PC-3 (cell line): ENCODE results near the gene ZNF592. TPM values are rescaled to one million over a fixed set of nuclear protein-coding genes. Genes with fewer than 3 reads are reported as not detected.
A peak's percentile ranks its signal among the peaks of the same experiment; 100 is the strongest.
"Not testable (repeated sequence)": the region's sequence is repeated elsewhere in the genome, so short reads cannot be mapped to it uniquely, and the experiment has no call there.

Source experiments
- ATAC-seq: fragments of 200-7000 bp; cut with Tn5 transposase; 2 replicates; pipeline ENCODE4 v1.9.1; 2020; ENCODE audit warnings: mild to moderate bottlenecking, moderate library complexity
- BruUV-seq: library from RNA; stranded (reverse); fragments of 400-500 nt; replicated peaks from 2 replicates; lab custom pipeline; 2021; lab: Mats Ljungman, UMichigan
- CTCF ChIA-PET: fragments of 300-600 bp; sonication (Branson Sonifier 250); formaldehyde crosslinking; loops from one replicate; lab custom pipeline; 2022; ENCODE audit warnings: antibody characterized with exemption; lab: Charles Lee
- POLR2A ChIA-PET: fragments of 300-600 bp; sonication (Branson Sonifier 250); formaldehyde crosslinking; loops from one replicate; lab custom pipeline; 2022; ENCODE audit warnings: antibody characterized with exemption; ENCODE audit not compliant: unreplicated experiment; lab: Charles Lee
- DNase-seq: peaks from one replicate; pipeline ENCODE4 v3.0.0-alpha.2; 2015
- H2AFZ ChIP-seq: fragments of 300-600 bp; sonication (generic); 2 replicates; pipeline ENCODE4 v1.6.0; 2016; ENCODE audit warnings: antibody characterized with exemption, low read length
- H3F3A ChIP-seq: fragments of 300-600 bp; sonication (generic); one replicate; pipeline ENCODE4 v1.6.0; 2017; ENCODE audit warnings: antibody characterized with exemption, low read length, control low read depth, mild to moderate bottlenecking; ENCODE audit not compliant: unreplicated experiment
- H3K27ac ChIP-seq: fragments of 300-600 bp; sonication (generic); 2 replicates; pipeline ENCODE4 v1.5.1; 2016; ENCODE audit warnings: mild to moderate bottlenecking, low read length
- H3K27me3 ChIP-seq: fragments of 300-600 bp; sonication (generic); 2 replicates; pipeline ENCODE4 v1.6.1; 2016; ENCODE audit warnings: low read length, mixed read lengths
- H3K36me3 ChIP-seq: fragments of 300-600 bp; sonication (generic); 2 replicates; pipeline ENCODE4 v1.6.1; 2016; ENCODE audit warnings: low read depth, mixed run types, low read length, mixed read lengths
- H3K4me1 ChIP-seq: fragments of 300-600 bp; sonication (generic); 2 replicates; pipeline ENCODE4 v1.5.1; 2016; ENCODE audit warnings: low read length; ENCODE audit not compliant: insufficient read depth
- H3K4me2 ChIP-seq: fragments of 300-600 bp; sonication (generic); 2 replicates; pipeline ENCODE4 v1.6.0; 2016; ENCODE audit warnings: low read length
- H3K4me3 ChIP-seq: fragments of 300-600 bp; sonication (generic); 2 replicates; pipeline ENCODE4 v1.5.1; 2016; ENCODE audit warnings: mild to moderate bottlenecking, low read length, mixed read lengths
- H3K79me2 ChIP-seq: fragments of 300-600 bp; sonication (generic); 2 replicates; pipeline ENCODE4 v1.6.1; 2017; ENCODE audit warnings: low read length, mixed read lengths
- H3K9ac ChIP-seq: fragments of 300-600 bp; sonication (generic); 2 replicates; pipeline ENCODE4 v1.6.0; 2016; ENCODE audit warnings: mild to moderate bottlenecking, low read length
- H3K9me2 ChIP-seq: fragments of 300-600 bp; sonication (generic); replicated peaks from 2 replicates; pipeline ENCODE4 v1.6.1; 2016; ENCODE audit warnings: mixed run types, low read length, mixed read lengths
- H3K9me3 ChIP-seq: fragments of 300-600 bp; sonication (generic); 2 replicates; pipeline ENCODE4 v1.6.1; 2016; ENCODE audit warnings: low read length, mixed read lengths
- H4K20me1 ChIP-seq: fragments of 300-600 bp; sonication (generic); 2 replicates; pipeline ENCODE4 v1.6.1; 2016; ENCODE audit warnings: low read length, mixed read lengths
- EZH2 ChIP-seq: fragments of 300-600 bp; sonication (generic); IDR thresholded peaks from one replicate; pipeline ENCODE4 v1.6.1; 2017; ENCODE audit warnings: antibody characterized with exemption, mild to moderate bottlenecking, low read length; ENCODE audit not compliant: unreplicated experiment
- EZH2phosphoT487 ChIP-seq: fragments of 300-600 bp; sonication (generic); IDR thresholded peaks from 2 replicates; pipeline ENCODE4 v1.6.1; 2018; ENCODE audit warnings: mild to moderate bottlenecking, antibody characterized with exemption, low read length, borderline replicate concordance
- intact Hi-C: fragments of 100-400 bp; cut with micrococcal nuclease; formaldehyde crosslinking; loops from 2 replicates; pipeline ENCODE4 v1.9.0; 2023
- total RNA-seq: library from RNA; depleted of rRNA; stranded (reverse); fragments of >200 nt; gene quantifications from 2 replicates; pipeline ENCODE4 v1.2.3, GENCODE V29; 2014
- TF ChIP-seq, protein P1 (sequence below): fragments of 300-600 bp; sonication (generic); conservative IDR thresholded peaks from 2 replicates; pipeline ENCODE4 v1.5.1; 2017; ENCODE audit warnings: antibody characterized with exemption, low read depth, mild to moderate bottlenecking, low read length

ZNF592 gene
- total RNA-seq, 1 experiment from 2014 or later: 12.3 TPM

DNA sequence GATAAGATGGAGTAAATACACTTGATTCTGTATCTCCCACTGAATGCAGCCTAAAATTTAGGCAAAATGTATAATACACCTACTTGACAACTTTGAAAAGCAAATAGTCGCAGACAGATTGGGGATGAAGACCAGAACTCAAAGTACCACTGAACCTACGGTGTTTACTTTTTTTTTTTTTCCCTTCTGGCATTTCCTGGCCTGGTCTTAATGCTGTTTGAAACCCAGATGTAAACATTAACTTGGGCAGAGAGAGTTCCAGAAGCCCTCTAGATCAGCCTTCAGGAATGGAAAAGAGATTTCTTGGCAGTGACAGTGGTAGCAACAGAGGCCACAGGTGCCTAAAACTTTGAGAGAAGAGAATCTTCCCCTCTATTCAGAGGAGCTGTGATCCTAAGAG is 96.6 kb downstream of the ZNF592 start:
- H3K4me3 ChIP-seq: no peak overlapping the region
- POLR2A ChIA-PET: no interaction called here

DNA sequence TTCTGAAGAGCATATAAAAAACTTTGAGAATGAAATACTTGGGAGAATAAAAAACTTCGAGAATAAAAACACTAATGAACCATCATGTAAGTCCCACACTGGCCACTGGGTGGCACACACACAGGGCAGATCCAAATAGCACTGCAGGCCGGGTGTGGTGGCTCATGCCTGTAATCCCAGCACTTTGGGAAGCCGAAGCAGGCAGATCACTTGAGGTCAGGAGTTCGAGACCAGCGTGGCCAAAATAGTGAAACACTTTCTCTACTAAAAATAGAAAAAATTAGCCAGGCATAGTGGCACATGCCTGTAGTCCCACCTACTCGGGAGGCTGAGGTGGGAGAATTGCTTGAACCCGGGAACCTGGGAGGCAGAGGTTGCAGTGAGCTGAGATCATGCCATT is 97.2 kb downstream of the ZNF592 start:
- TF ChIP-seq, protein P1, sequence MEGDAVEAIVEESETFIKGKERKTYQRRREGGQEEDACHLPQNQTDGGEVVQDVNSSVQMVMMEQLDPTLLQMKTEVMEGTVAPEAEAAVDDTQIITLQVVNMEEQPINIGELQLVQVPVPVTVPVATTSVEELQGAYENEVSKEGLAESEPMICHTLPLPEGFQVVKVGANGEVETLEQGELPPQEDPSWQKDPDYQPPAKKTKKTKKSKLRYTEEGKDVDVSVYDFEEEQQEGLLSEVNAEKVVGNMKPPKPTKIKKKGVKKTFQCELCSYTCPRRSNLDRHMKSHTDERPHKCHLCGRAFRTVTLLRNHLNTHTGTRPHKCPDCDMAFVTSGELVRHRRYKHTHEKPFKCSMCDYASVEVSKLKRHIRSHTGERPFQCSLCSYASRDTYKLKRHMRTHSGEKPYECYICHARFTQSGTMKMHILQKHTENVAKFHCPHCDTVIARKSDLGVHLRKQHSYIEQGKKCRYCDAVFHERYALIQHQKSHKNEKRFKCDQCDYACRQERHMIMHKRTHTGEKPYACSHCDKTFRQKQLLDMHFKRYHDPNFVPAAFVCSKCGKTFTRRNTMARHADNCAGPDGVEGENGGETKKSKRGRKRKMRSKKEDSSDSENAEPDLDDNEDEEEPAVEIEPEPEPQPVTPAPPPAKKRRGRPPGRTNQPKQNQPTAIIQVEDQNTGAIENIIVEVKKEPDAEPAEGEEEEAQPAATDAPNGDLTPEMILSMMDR: peak; percentile 71
- H3K27ac ChIP-seq, H3K9me2 ChIP-seq, H3K79me2 ChIP-seq, BruUV-seq, H3F3A ChIP-seq, H3K9ac ChIP-seq, H3K36me3 ChIP-seq, H3K4me3 ChIP-seq, H3K4me2 ChIP-seq, H3K9me3 ChIP-seq, H4K20me1 ChIP-seq, H3K27me3 ChIP-seq, POLR2A ChIA-PET: not testable (repeated sequence)
- Histone ChIP-seq H2AFZ (0 out of 2 replicates have a peak overlapping the region, but pooled peaks have one; percentile 9), H3K4me1 (peaks cover 13% of the 10 kb centered on the region)
- CTCF ChIA-PET: interaction anchor here (0.7 kb wide), 2 partner anchors 10 to 26 kb away, joined by 4 read pairs; no protein-coding TSS in a partner anchor
- peak; percentile 48 for ATAC-seq
- peak; percentile 79 for DNase-seq
- intact Hi-C loops: loop anchor here (1.0 to 5.0 kb wide), 2 partner anchors 83 to 197 kb away; no protein-coding TSS in a partner anchor

More for the DNA sequence above, 96.6 kb downstream of the ZNF592 start:
- TF ChIP-seq EZH2phosphoT487: no peak
- TF ChIP-seq EZH2: no peak
- TF ChIP-seq, protein P1: no peak
- no peak overlapping the region for H3K9ac ChIP-seq
- H4K20me1 ChIP-seq: no peaks in the 10 kb centered on the region
- intact Hi-C loops: loop anchor here (1.0 to 5.0 kb wide), 2 partner anchors 83 to 197 kb away; no protein-coding TSS in a partner anchor
- BruUV-seq: no TSS peak
- no peaks in the 10 kb centered on the region for H3K27me3 ChIP-seq
- H3K27ac ChIP-seq: no peak overlapping the region
- CTCF ChIA-PET: interaction anchor here (0.7 kb wide), 2 partner anchors 9 to 25 kb away, joined by 4 read pairs; no protein-coding TSS in a partner anchor
- no peaks in the 10 kb centered on the region for H3K9me3 ChIP-seq
- DNase-seq (no peak), ATAC-seq (no peak)
- 0 out of 2 replicates have a peak overlapping the region, but pooled peaks have one; percentile 9 for H2AFZ ChIP-seq
- H3F3A ChIP-seq: peaks cover 3% of the 10 kb centered on the region
- no peaks in the 10 kb centered on the region; the same call in 1 of the 2 replicates for H3K36me3 ChIP-seq
- no peaks in the 10 kb centered on the region for H3K9me2 ChIP-seq
- H3K4me2 ChIP-seq: no peak overlapping the region
- H3K4me1 ChIP-seq: peaks cover 17% of the 10 kb centered on the region
- H3K79me2 ChIP-seq: no peaks in the 10 kb centered on the region

DNA sequence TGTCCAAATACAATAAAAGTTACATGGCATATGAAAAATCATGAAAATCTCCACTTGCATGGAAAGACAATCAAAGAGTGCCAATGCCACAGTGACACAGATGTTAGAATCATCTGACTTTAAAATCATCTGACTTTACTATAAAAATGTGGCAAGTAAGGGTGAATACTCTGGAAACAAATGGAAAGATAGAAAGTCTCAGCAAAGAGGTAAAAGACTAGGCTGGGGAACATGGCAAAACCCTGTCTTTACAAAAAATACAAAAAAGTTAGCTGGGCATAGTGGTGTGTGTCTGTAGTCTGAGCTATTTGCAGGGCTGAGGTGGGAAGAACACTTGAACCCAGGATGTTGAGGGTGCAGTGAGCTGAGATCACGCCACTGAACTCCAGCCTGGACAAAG is 97.9 kb downstream of the ZNF592 start:
- CTCF ChIA-PET: no interaction called here
- no peaks in the 10 kb centered on the region for H3K9me2 ChIP-seq
- no peak overlapping the region for H3K4me2 ChIP-seq
- no peak overlapping the region for H2AFZ ChIP-seq
- H4K20me1 ChIP-seq: no peaks in the 10 kb centered on the region
- no peaks in the 10 kb centered on the region; the same call in 1 of the 2 replicates for H3K36me3 ChIP-seq
- no peak overlapping the region for H3K4me3 ChIP-seq
- DNase-seq (no peak), ATAC-seq (no peak)
- POLR2A ChIA-PET: no interaction called here
- no peak overlapping the region for H3K27ac ChIP-seq
- H3F3A ChIP-seq: peaks cover 3% of the 10 kb centered on the region
- H3K9ac ChIP-seq: no peak overlapping the region
- H3K27me3 ChIP-seq: no peaks in the 10 kb centered on the region
- intact Hi-C loops: loop anchor here (5.0 kb wide), 1 partner anchor 196 kb away; no protein-coding TSS in a partner anchor
- TF ChIP-seq EZH2 (no peak), EZH2phosphoT487 (no peak)
- TF ChIP-seq, protein P1: no peak
- H3K9me3 ChIP-seq: no peaks in the 10 kb centered on the region
- H3K4me1 ChIP-seq: peaks cover 6% of the 10 kb centered on the region; the same call in 1 of the 2 replicates
- no peaks in the 10 kb centered on the region for H3K79me2 ChIP-seq
- BruUV-seq: no TSS peak
